Keratinocyte (primary cell): ENCODE results near the gene CTTNBP2. TPM values are rescaled to one million over a fixed set of nuclear protein-coding genes. Genes with fewer than 3 reads are reported as not detected.

Experiments used
- DNase-seq: peaks from one replicate; pipeline ENCODE4 v3.0.0-alpha.2; 2011; ENCODE audit warnings: low read depth, missing footprints, low spot score
- FAIRE-seq: peaks from 2 replicates; lab custom pipeline; 2011; peaks lifted over from hg19 to GRCh38; lab: Jason Lieb, UNC
- H2AFZ ChIP-seq: 2 replicates; pipeline ENCODE4 v1.6.0; 2012; ENCODE audit warnings: low read length, control low read depth, inconsistent platforms; ENCODE audit not compliant: control insufficient read depth
- H3K27ac ChIP-seq: 2 replicates; pipeline ENCODE4 v1.5.1; 2011; ENCODE audit warnings: low read length; ENCODE audit not compliant: control insufficient read depth, insufficient read depth
- H3K27me3 ChIP-seq: 3 replicates; pipeline ENCODE4 v1.6.0; 2011; ENCODE audit warnings: low read length; ENCODE audit not compliant: control insufficient read depth, insufficient read depth; ENCODE audit errors: extremely low read depth
- H3K36me3 ChIP-seq, 2 experiments: 2 replicates in 1 of 2; 3 replicates in 1 of 2; pipeline ENCODE4 v1.5.1; 2011; ENCODE audit warnings: low read length in 2 of 2, mild to moderate bottlenecking in 1 of 2; ENCODE audit not compliant: control insufficient read depth in 2 of 2, insufficient read depth in 2 of 2; ENCODE audit errors: extremely low read depth in 1 of 2
- H3K4me1 ChIP-seq: 3 replicates; pipeline ENCODE4 v1.5.1; 2011; ENCODE audit warnings: low read length; ENCODE audit not compliant: control insufficient read depth, insufficient read depth; ENCODE audit errors: extremely low read depth
- H3K4me2 ChIP-seq: 3 replicates; pipeline ENCODE4 v1.6.0; 2011; ENCODE audit warnings: low read depth, low read length; ENCODE audit not compliant: control insufficient read depth, insufficient read depth; ENCODE audit errors: extremely low read depth
- H3K4me3 ChIP-seq, 3 experiments: fragments of 200-600 bp in 1 of 3; sonication (generic) in 1 of 3; 2 replicates in 2 of 3; 3 replicates in 1 of 3; pipeline ENCODE4 v1.5.1; 2011 to 2016; ENCODE audit warnings: low read length in 3 of 3, mild to moderate bottlenecking in 3 of 3, control low read depth in 2 of 3, inconsistent platforms in 1 of 3, low read depth in 1 of 3, mixed read lengths in 1 of 3, mixed run types in 1 of 3, moderate library complexity in 1 of 3; ENCODE audit not compliant: control insufficient read depth in 2 of 3, insufficient read depth in 2 of 3; ENCODE audit errors: extremely low read depth in 1 of 3
- H3K79me2 ChIP-seq: 2 replicates; pipeline ENCODE4 v1.6.0; 2012; ENCODE audit warnings: low read length; ENCODE audit not compliant: control insufficient read depth, insufficient read depth
- H3K9ac ChIP-seq: 3 replicates; pipeline ENCODE4 v1.6.0; 2011; ENCODE audit warnings: low read length; ENCODE audit not compliant: control insufficient read depth, insufficient read depth; ENCODE audit errors: extremely low read depth
- H3K9me1 ChIP-seq: 3 replicates; pipeline ENCODE4 v1.6.0; 2011; ENCODE audit warnings: low read length; ENCODE audit not compliant: control insufficient read depth, insufficient read depth; ENCODE audit errors: extremely low read depth
- H3K9me3 ChIP-seq: 2 replicates; pipeline ENCODE4 v1.5.1; 2012; ENCODE audit warnings: low read depth, low read length; ENCODE audit not compliant: control insufficient read depth
- H4K20me1 ChIP-seq: 3 replicates; pipeline ENCODE4 v1.6.0; 2011; ENCODE audit warnings: low read length; ENCODE audit not compliant: control insufficient read depth, insufficient read depth; ENCODE audit errors: extremely low read depth
- EZH2 ChIP-seq: IDR thresholded peaks from one replicate; pipeline ENCODE4 v1.6.1; 2012; ENCODE audit warnings: inconsistent platforms, mild to moderate bottlenecking, low read length, moderate library complexity
- dilution Hi-C: fragments of 300-500 bp; cut with MboI; formaldehyde crosslinking; loops from one replicate; pipeline ENCODE4 v1.7.0; 2020; ENCODE audit warnings: low sequenced_read_pairs; ENCODE audit not compliant: extremely low pct_ligation_motif_present
- polyA plus RNA-seq, 5 experiments: library from polyadenylated mRNA; depleted of rRNA in 3 of 5; stranded (reverse) in 3 of 5; stranded (forward) in 1 of 5; unstranded in 1 of 5; fragments of >200 nt; gene quantifications; 1 replicate in 1 of 5; 2 replicates in 3 of 5; 3 replicates in 1 of 5; pipeline versions ENCODE4 v1.2.1 to v1.2.3, GENCODE V29; 2011 to 2012; ENCODE audit warnings: missing spikeins in 2 of 5, low read depth in 1 of 5, low replicate concordance in 1 of 5
- TF ChIP-seq, protein P1 (sequence below), 3 experiments: IDR thresholded peaks in 1 of 3; conservative IDR thresholded peaks in 1 of 3; optimal IDR thresholded peaks in 1 of 3; 2 replicates in 2 of 3; 3 replicates in 1 of 3; pipeline versions ENCODE3 to v1.5.1; 2011; ENCODE audit warnings: low read length in 3 of 3, mild to moderate bottlenecking in 3 of 3, moderate library complexity in 2 of 3, control low read depth in 1 of 3, inconsistent platforms in 1 of 3; ENCODE audit not compliant: insufficient read depth in 2 of 3; ENCODE audit errors: extremely low read depth in 1 of 3

Gene CTTNBP2
- polyA plus RNA-seq, 1 donor (not counting 4 experiments of a cell fraction or from before 2014, with no cell fraction given) = 0.55 TPM

DNA sequence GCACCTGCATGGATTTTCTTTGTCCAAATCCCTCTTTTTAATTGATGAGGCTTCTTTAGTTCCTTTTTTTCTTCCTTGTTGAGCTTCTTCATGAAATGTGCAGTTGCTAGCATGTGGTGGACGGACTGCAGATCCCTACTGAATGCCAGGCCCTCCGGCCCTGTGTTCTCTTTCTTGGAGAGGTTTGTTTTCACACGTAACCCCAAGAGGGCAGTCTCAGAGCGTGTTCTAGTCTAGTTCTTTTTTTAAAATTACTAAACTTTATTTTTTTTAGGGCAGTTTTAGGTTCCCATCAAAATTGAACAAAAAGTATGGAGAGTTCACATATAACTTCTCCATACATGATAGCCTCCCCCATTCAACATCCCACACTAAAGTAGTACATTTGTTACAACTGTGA is 203.4 kb downstream of the CTTNBP2 start:
- dilution Hi-C loops = no loop called here
- H4K20me1 ChIP-seq = no peaks in the 10 kb centered on the region
- no peak overlapping the region for H3K4me3 ChIP-seq
- no peak for DNase-seq
- no peak for FAIRE-seq
- no peaks in the 10 kb centered on the region for H3K27me3 ChIP-seq
- no peaks in the 10 kb centered on the region for H3K79me2 ChIP-seq
- no peaks in the 10 kb centered on the region for H3K9me3 ChIP-seq
- no peak overlapping the region for H3K27ac ChIP-seq
- peaks cover 6% of the 10 kb centered on the region for H3K4me1 ChIP-seq
- H2AFZ ChIP-seq = no peak overlapping the region
- H3K4me2 ChIP-seq = no peak overlapping the region
- no peaks in the 10 kb centered on the region for H3K36me3 ChIP-seq
- TF ChIP-seq, protein P1, sequence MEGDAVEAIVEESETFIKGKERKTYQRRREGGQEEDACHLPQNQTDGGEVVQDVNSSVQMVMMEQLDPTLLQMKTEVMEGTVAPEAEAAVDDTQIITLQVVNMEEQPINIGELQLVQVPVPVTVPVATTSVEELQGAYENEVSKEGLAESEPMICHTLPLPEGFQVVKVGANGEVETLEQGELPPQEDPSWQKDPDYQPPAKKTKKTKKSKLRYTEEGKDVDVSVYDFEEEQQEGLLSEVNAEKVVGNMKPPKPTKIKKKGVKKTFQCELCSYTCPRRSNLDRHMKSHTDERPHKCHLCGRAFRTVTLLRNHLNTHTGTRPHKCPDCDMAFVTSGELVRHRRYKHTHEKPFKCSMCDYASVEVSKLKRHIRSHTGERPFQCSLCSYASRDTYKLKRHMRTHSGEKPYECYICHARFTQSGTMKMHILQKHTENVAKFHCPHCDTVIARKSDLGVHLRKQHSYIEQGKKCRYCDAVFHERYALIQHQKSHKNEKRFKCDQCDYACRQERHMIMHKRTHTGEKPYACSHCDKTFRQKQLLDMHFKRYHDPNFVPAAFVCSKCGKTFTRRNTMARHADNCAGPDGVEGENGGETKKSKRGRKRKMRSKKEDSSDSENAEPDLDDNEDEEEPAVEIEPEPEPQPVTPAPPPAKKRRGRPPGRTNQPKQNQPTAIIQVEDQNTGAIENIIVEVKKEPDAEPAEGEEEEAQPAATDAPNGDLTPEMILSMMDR (optimal IDR thresholded peaks at IDR 0.05 in 1 of 3, IDR thresholded peaks at IDR 0.05 in 1 of 3, conservative IDR thresholded peaks at IDR 0.05 in 1 of 3; ENCODE audit: extremely low read depth in 1 of 3, insufficient read depth in 2 of 3, low read length in 3 of 3) = no peak
- no peak for TF ChIP-seq EZH2
- H3K9ac ChIP-seq = no peak overlapping the region
- H3K9me1 ChIP-seq = no peaks in the 10 kb centered on the region

DNA sequence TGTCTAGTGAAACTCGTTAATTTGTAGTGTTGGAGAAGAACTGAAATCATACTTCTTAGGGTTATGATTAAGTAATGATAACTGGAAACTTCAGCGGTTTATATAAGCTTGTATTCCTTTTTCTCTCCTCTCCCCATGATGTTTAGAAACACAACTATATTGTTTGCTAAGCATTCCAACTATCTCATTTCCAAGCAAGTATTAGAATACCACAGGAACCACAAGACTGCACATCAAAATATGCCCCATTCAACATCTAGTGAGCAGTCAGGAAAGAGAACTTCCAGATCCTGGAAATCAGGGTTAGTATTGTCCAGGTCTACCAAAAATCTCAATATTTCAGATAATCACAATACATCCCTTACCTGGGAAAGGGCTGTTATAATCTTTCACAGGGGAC is 205.8 kb downstream of the CTTNBP2 start:
- no peak overlapping the region for H2AFZ ChIP-seq
- H3K27me3 ChIP-seq = no peaks in the 10 kb centered on the region
- no peak overlapping the region for H3K4me3 ChIP-seq
- DNase-seq (no peak), FAIRE-seq (no peak)
- no peaks in the 10 kb centered on the region for H3K9me3 ChIP-seq
- no peak for TF ChIP-seq EZH2
- TF ChIP-seq, protein P1 (optimal IDR thresholded peaks at IDR 0.05 in 1 of 3, IDR thresholded peaks at IDR 0.05 in 1 of 3, conservative IDR thresholded peaks at IDR 0.05 in 1 of 3; ENCODE audit: extremely low read depth in 1 of 3, insufficient read depth in 2 of 3, low read length in 3 of 3) = no peak
- no peaks in the 10 kb centered on the region for H3K4me1 ChIP-seq
- H3K9ac ChIP-seq = no peak overlapping the region
- no peaks in the 10 kb centered on the region for H3K9me1 ChIP-seq
- no peaks in the 10 kb centered on the region for H4K20me1 ChIP-seq
- H3K27ac ChIP-seq = no peak overlapping the region
- H3K4me2 ChIP-seq = no peak overlapping the region
- dilution Hi-C loops = no loop called here
- no peaks in the 10 kb centered on the region for H3K36me3 ChIP-seq
- no peaks in the 10 kb centered on the region for H3K79me2 ChIP-seq
